Duodenal mucosa (tissue), 2 donors: ENCODE results near the gene FAM89A.

Experiments used
- H3K27ac ChIP-seq: one replicate; pipeline ENCODE4 v1.7.0; 2013; ENCODE audit warnings: low read depth, low read length
- H3K27me3 ChIP-seq, 2 donors: one replicate each; pipeline ENCODE4 v1.7.0; 2013; ENCODE audit warnings: low read length in 2 of 2, control low read depth in 1 of 2; ENCODE audit not compliant: insufficient read depth in 2 of 2, control insufficient read depth in 1 of 2
- H3K36me3 ChIP-seq, 2 donors: one replicate each; pipeline ENCODE4 v1.7.0; 2013; ENCODE audit warnings: low read length in 2 of 2, control low read depth in 1 of 2; ENCODE audit not compliant: insufficient read depth in 2 of 2, control insufficient read depth in 1 of 2
- H3K4me1 ChIP-seq, 2 donors: one replicate each; pipeline ENCODE4 v1.7.0; 2013; ENCODE audit warnings: low read length in 2 of 2, control low read depth in 1 of 2; ENCODE audit not compliant: insufficient read depth in 2 of 2, control insufficient read depth in 1 of 2
- H3K4me3 ChIP-seq, 2 donors: one replicate each; pipeline ENCODE4 v1.7.0; 2013; ENCODE audit warnings: low read length in 2 of 2, low read depth in 1 of 2
- H3K9ac ChIP-seq, 2 donors: one replicate each; pipeline ENCODE4 v1.7.0; 2013; ENCODE audit warnings: low read length in 2 of 2, low read depth in 1 of 2
- H3K9me3 ChIP-seq, 2 donors: one replicate each; pipeline ENCODE4 v1.7.0; 2013; ENCODE audit warnings: low read length in 2 of 2, control low read depth in 1 of 2; ENCODE audit not compliant: control insufficient read depth in 1 of 2

The FAM89A gene

GRCh38 chr1:231040019-231040799, at the start of gene FAM89A:
Gene FAM89A, minus strand, starts transcription at chr1:231040254. Its CDS starts 43 bp downstream, at chr1:231040211.
- Histone ChIP-seq H3K27ac (no peak within 1 kb of the TSS), H3K27me3 (peaks cover 11 to 16% of the 10 kb centered on the region in 2 donors), H3K36me3 (no peaks in the 10 kb centered on the region)

GRCh38 chr1:231084353-231084752, 44.3 kb upstream of the FAM89A start:
- H3K9me3 ChIP-seq = no peaks in the 10 kb centered on the region
- no peak overlapping the region for H3K9ac ChIP-seq
- no peaks in the 10 kb centered on the region for H3K36me3 ChIP-seq
- H3K27me3 ChIP-seq = no peaks in the 10 kb centered on the region
- no peak overlapping the region for H3K27ac ChIP-seq
- no peaks in the 10 kb centered on the region for H3K4me1 ChIP-seq
- H3K4me3 ChIP-seq = no peak overlapping the region

More at GRCh38 chr1:231040019-231040799, at the start of gene FAM89A:
- Histone ChIP-seq H3K9me3 (no peaks in the 10 kb centered on the region), H3K4me3 (peak within 1 kb of the TSS; percentile 73 to 75), H3K9ac (peak within 1 kb of the TSS; percentile 37 to 57), H3K4me1 (peaks cover 5 to 17% of the 10 kb centered on the region in 2 donors)

- H3K27ac ChIP-seq = no peak overlapping the region
- H3K9me3 ChIP-seq = no peaks in the 10 kb centered on the region
- no peak overlapping the region for H3K4me3 ChIP-seq
- H3K36me3 ChIP-seq = no peaks in the 10 kb centered on the region
- H3K9ac ChIP-seq = no peak overlapping the region
- no peaks in the 10 kb centered on the region for H3K27me3 ChIP-seq
- H3K4me1 ChIP-seq = no peaks in the 10 kb centered on the region
Observed at GRCh38 chr1:231079163-231079562, 39.1 kb upstream of the FAM89A start.

GRCh38 chr1:231078250-231078649, 38.2 kb upstream of the FAM89A start:
- no peak overlapping the region for H3K9ac ChIP-seq

GRCh38 chr1:231076802-231077201, 36.7 kb upstream of the FAM89A start:
- H3K27ac ChIP-seq = no peak overlapping the region

More at GRCh38 chr1:231078250-231078649, 38.2 kb upstream of the FAM89A start:
- Histone ChIP-seq H3K27me3 (no peaks in the 10 kb centered on the region), H3K27ac (no peak overlapping the region), H3K9me3 (no peaks in the 10 kb centered on the region), H3K4me1 (no peaks in the 10 kb centered on the region), H3K36me3 (no peaks in the 10 kb centered on the region), H3K4me3 (no peak overlapping the region)

GRCh38 chr1:231075497-231075896, 35.4 kb upstream of the FAM89A start:
- Histone ChIP-seq H3K27me3 (no peaks in the 10 kb centered on the region), H3K9me3 (no peaks in the 10 kb centered on the region), H3K9ac (no peak overlapping the region), H3K4me3 (no peak overlapping the region), H3K27ac (no peak overlapping the region), H3K4me1 (no peaks in the 10 kb centered on the region), H3K36me3 (no peaks in the 10 kb centered on the region)

More at GRCh38 chr1:231076802-231077201, 36.7 kb upstream of the FAM89A start:
- Histone ChIP-seq H3K4me3 (no peak overlapping the region), H3K9me3 (no peaks in the 10 kb centered on the region), H3K36me3 (no peaks in the 10 kb centered on the region), H3K27me3 (no peaks in the 10 kb centered on the region), H3K9ac (no peak overlapping the region), H3K4me1 (no peaks in the 10 kb centered on the region)

GRCh38 chr1:231075020-231075419, 35.0 kb upstream of the FAM89A start:
- Histone ChIP-seq H3K27me3 (no peaks in the 10 kb centered on the region), H3K9me3 (no peaks in the 10 kb centered on the region), H3K4me3 (no peak overlapping the region), H3K4me1 (no peaks in the 10 kb centered on the region), H3K36me3 (no peaks in the 10 kb centered on the region), H3K9ac (no peak overlapping the region), H3K27ac (no peak overlapping the region)

- Histone ChIP-seq H3K9ac (no peak overlapping the region), H3K4me1 (no peaks in the 10 kb centered on the region), H3K27ac (no peak overlapping the region), H3K4me3 (no peak overlapping the region), H3K9me3 (no peaks in the 10 kb centered on the region), H3K36me3 (no peaks in the 10 kb centered on the region), H3K27me3 (no peaks in the 10 kb centered on the region)
Observed at GRCh38 chr1:231074046-231074445, 34.0 kb upstream of the FAM89A start.

- Histone ChIP-seq H3K27me3 (no peaks in the 10 kb centered on the region), H3K9ac (no peak overlapping the region)
Observed at GRCh38 chr1:231073331-231073730, 33.3 kb upstream of the FAM89A start.

GRCh38 chr1:231072502-231073094, 32.5 kb upstream of the FAM89A start:
- Histone ChIP-seq H3K27me3 (no peaks in the 10 kb centered on the region), H3K4me3 (no peak overlapping the region), H3K36me3 (no peaks in the 10 kb centered on the region), H3K9ac (no peak overlapping the region), H3K27ac (no peak overlapping the region), H3K4me1 (no peaks in the 10 kb centered on the region), H3K9me3 (no peaks in the 10 kb centered on the region)

More at GRCh38 chr1:231073331-231073730, 33.3 kb upstream of the FAM89A start:
- Histone ChIP-seq H3K4me3 (no peak overlapping the region), H3K4me1 (no peaks in the 10 kb centered on the region), H3K27ac (no peak overlapping the region), H3K36me3 (no peaks in the 10 kb centered on the region), H3K9me3 (no peaks in the 10 kb centered on the region)
